Tibial artery (tissue), 4 donors: ENCODE data around the gene SNCB.
A peak's percentile ranks its signal among the peaks of the same experiment; 100 is the strongest.

Source experiments
- DNase-seq, 2 donors: peaks; one replicate each; pipeline ENCODE4 v3.0.0-alpha.2; 2019
- H3K27ac ChIP-seq, 2 donors: fragments of 200-600 bp; sonication (generic) in 1 of 2; 1 replicate in 1 of 2; 2 replicates in 1 of 2; pipeline ENCODE4 v1.5.1; 2018 to 2019; ENCODE audit warnings: mild to moderate bottlenecking in 1 of 2
- H3K27me3 ChIP-seq, 2 donors: fragments of 200-600 bp; sonication (generic) in 1 of 2; one replicate each; pipeline versions ENCODE4 v1.5.1 to v1.6.0; 2016 to 2019
- H3K36me3 ChIP-seq, 3 donors: fragments of 200-600 bp; sonication (generic) in 2 of 3; one replicate each; pipeline ENCODE4 v1.5.1; 2016 to 2019; ENCODE audit warnings: mild to moderate bottlenecking in 2 of 3
- H3K4me1 ChIP-seq, 4 donors: fragments of 200-600 bp; sonication (generic) in 2 of 4; 1 replicate in 3 of 4; 2 replicates in 1 of 4; pipeline ENCODE4 v1.5.1; 2016 to 2019
- H3K4me3 ChIP-seq, 2 donors: fragments of 200-600 bp; sonication (generic) in 1 of 2; 1 replicate in 1 of 2; 2 replicates in 1 of 2; pipeline ENCODE4 v1.5.1; 2018 to 2019; ENCODE audit warnings: mild to moderate bottlenecking in 2 of 2
- H3K9me3 ChIP-seq, 3 donors: fragments of 200-600 bp; sonication (generic) in 1 of 3; one replicate each; pipeline ENCODE4 v1.5.1; 2016 to 2019
- CTCF ChIP-seq, 2 experiments: fragments of 200-600 bp in 1 of 2; fragments of 450-650 bp in 1 of 2; IDR thresholded peaks; one replicate each; pipeline ENCODE4 v1.5.1; 2017 to 2019; ENCODE audit warnings: antibody characterized with exemption in 2 of 2, mild to moderate bottlenecking in 1 of 2, moderate library complexity in 1 of 2
- intact Hi-C: fragments of 100-400 bp; cut with DNase I; formaldehyde crosslinking; loops from one replicate; pipeline ENCODE4 v1.15.0; 2023; ENCODE audit warnings: low total_unique reads

Gene SNCB

GRCh38 chr5:176639981-176640380 lies 9.6 kb upstream of the SNCB start:
- Histone ChIP-seq H3K4me1 (peaks cover 0 to 6% (median 0%) of the 10 kb centered on the region in 4 donors), H3K36me3 (no peaks in the 10 kb centered on the region), H3K27me3 (no peaks in the 10 kb centered on the region), H3K27ac (no peak overlapping the region), H3K9me3 (no peaks in the 10 kb centered on the region), H3K4me3 (no peak overlapping the region)
- intact Hi-C loops, result loop anchor here (10.0 kb wide), 1 partner anchor 225 kb away; the partner anchor contains the start of gene CLTB
- no peak for TF ChIP-seq CTCF (IDR thresholded peaks at IDR 0.05)
- DNase-seq, result peak; percentile 43 to 81

GRCh38 chr5:176639208-176639607 lies 8.9 kb upstream of the SNCB start:
- no peaks in the 10 kb centered on the region for H3K9me3 ChIP-seq
- peaks cover 0 to 6% (median 0%) of the 10 kb centered on the region in 4 donors for H3K4me1 ChIP-seq
- H3K4me3 ChIP-seq, result no peak overlapping the region
- no peak overlapping the region for H3K27ac ChIP-seq
- H3K36me3 ChIP-seq, result no peaks in the 10 kb centered on the region
- TF ChIP-seq CTCF (IDR thresholded peaks at IDR 0.05), result no peak
- DNase-seq, result no peak
- intact Hi-C loops, result no loop called here
- no peaks in the 10 kb centered on the region for H3K27me3 ChIP-seq

- Histone ChIP-seq H3K27ac (no peak overlapping the region), H3K36me3 (no peaks in the 10 kb centered on the region), H3K9me3 (no peaks in the 10 kb centered on the region), H3K4me3 (no peak overlapping the region), H3K27me3 (peaks cover 0 to 6% of the 10 kb centered on the region in 2 donors), H3K4me1 (peaks cover 0 to 6% (median 0%) of the 10 kb centered on the region in 4 donors)
- no peak for TF ChIP-seq CTCF (IDR thresholded peaks at IDR 0.05)
- intact Hi-C loops, result no loop called here
- no peak for DNase-seq
These were observed 8.1 kb upstream of the SNCB start for GRCh38 chr5:176638437-176638836.

GRCh38 chr5:176637556-176637955 lies 7.2 kb upstream of the SNCB start:
- no peak overlapping the region for H3K27ac ChIP-seq
- no peak for DNase-seq
- intact Hi-C loops, result no loop called here
- peaks cover 0 to 12% of the 10 kb centered on the region in 2 donors for H3K27me3 ChIP-seq
- H3K4me3 ChIP-seq, result no peak overlapping the region
- H3K36me3 ChIP-seq, result no peaks in the 10 kb centered on the region
- H3K4me1 ChIP-seq, result peaks cover 0 to 6% (median 0%) of the 10 kb centered on the region in 4 donors
- no peak for TF ChIP-seq CTCF (IDR thresholded peaks at IDR 0.05)
- H3K9me3 ChIP-seq, result no peaks in the 10 kb centered on the region

GRCh38 chr5:176636426-176636825 lies 6.1 kb upstream of the SNCB start:
- Histone ChIP-seq H3K27ac (no peak overlapping the region), H3K4me3 (no peak overlapping the region), H3K4me1 (peaks cover 0 to 6% (median 0%) of the 10 kb centered on the region in 4 donors), H3K36me3 (no peaks in the 10 kb centered on the region), H3K9me3 (no peaks in the 10 kb centered on the region), H3K27me3 (peaks cover 0 to 23% of the 10 kb centered on the region in 2 donors)
- DNase-seq, result no peak
- TF ChIP-seq CTCF (IDR thresholded peaks at IDR 0.05), result no peak
- intact Hi-C loops, result no loop called here

- no peak for DNase-seq
- H3K9me3 ChIP-seq, result no peaks in the 10 kb centered on the region
- no peak overlapping the region for H3K27ac ChIP-seq
- peaks cover 0 to 52% of the 10 kb centered on the region in 2 donors for H3K27me3 ChIP-seq
- H3K36me3 ChIP-seq, result no peaks in the 10 kb centered on the region
- no peak overlapping the region for H3K4me3 ChIP-seq
- no peak for TF ChIP-seq CTCF (IDR thresholded peaks at IDR 0.05)
- intact Hi-C loops, result no loop called here
- peaks cover 0 to 18% (median 16%) of the 10 kb centered on the region in 4 donors for H3K4me1 ChIP-seq
These were observed 3.3 kb upstream of the SNCB start for GRCh38 chr5:176633598-176633997.
